ENCODE results near the gene PDCD5.

DNA sequence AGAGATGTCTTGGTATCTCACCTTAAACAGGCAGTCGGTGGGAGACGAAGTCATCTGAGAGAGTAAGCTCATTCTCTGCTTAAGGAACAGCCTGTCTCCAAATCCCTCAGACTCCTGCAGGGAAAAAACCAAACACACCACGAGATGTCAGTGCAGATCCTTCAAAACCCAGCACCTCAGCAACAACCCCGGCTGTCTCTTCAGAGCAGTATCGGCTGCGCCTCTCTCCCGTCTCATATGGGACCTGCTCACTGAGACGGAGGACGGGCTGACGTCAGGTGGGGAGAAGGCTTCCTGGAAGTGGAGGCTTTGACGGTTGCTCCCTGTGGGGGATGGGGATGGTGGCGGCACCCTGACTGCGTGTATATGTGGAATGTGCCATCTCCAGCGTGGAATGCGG, 50.4 kb downstream of the PDCD5 start:
- TF ChIP-seq, protein P1, sequence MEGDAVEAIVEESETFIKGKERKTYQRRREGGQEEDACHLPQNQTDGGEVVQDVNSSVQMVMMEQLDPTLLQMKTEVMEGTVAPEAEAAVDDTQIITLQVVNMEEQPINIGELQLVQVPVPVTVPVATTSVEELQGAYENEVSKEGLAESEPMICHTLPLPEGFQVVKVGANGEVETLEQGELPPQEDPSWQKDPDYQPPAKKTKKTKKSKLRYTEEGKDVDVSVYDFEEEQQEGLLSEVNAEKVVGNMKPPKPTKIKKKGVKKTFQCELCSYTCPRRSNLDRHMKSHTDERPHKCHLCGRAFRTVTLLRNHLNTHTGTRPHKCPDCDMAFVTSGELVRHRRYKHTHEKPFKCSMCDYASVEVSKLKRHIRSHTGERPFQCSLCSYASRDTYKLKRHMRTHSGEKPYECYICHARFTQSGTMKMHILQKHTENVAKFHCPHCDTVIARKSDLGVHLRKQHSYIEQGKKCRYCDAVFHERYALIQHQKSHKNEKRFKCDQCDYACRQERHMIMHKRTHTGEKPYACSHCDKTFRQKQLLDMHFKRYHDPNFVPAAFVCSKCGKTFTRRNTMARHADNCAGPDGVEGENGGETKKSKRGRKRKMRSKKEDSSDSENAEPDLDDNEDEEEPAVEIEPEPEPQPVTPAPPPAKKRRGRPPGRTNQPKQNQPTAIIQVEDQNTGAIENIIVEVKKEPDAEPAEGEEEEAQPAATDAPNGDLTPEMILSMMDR (IDR thresholded peaks at IDR 0.05) = no peak
- no peak for TF ChIP-seq MXI1 (IDR thresholded peaks at IDR 0.05; ENCODE audit: low read depth, low read length)
- TF ChIP-seq, protein P2, sequence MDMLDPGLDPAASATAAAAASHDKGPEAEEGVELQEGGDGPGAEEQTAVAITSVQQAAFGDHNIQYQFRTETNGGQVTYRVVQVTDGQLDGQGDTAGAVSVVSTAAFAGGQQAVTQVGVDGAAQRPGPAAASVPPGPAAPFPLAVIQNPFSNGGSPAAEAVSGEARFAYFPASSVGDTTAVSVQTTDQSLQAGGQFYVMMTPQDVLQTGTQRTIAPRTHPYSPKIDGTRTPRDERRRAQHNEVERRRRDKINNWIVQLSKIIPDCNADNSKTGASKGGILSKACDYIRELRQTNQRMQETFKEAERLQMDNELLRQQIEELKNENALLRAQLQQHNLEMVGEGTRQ (IDR thresholded peaks at IDR 0.05; ENCODE audit: borderline replicate concordance, low read depth, low read length) = no peak
- no peak for TF ChIP-seq POLR2AphosphoS5 (IDR thresholded peaks at IDR 0.05; ENCODE audit: low read depth, low read length)
- no peak for TF ChIP-seq FOXM1 (IDR thresholded peaks at IDR 0.05; ENCODE audit: low read depth)
- no peak for TF ChIP-seq SIN3A (IDR thresholded peaks at IDR 0.05; ENCODE audit: borderline replicate concordance, low read depth, low read length)
- TF ChIP-seq, protein P3, sequence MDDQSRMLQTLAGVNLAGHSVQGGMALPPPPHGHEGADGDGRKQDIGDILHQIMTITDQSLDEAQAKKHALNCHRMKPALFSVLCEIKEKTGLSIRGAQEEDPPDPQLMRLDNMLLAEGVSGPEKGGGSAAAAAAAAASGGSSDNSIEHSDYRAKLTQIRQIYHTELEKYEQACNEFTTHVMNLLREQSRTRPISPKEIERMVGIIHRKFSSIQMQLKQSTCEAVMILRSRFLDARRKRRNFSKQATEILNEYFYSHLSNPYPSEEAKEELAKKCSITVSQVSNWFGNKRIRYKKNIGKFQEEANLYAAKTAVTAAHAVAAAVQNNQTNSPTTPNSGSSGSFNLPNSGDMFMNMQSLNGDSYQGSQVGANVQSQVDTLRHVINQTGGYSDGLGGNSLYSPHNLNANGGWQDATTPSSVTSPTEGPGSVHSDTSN (IDR thresholded peaks at IDR 0.05) = no peak
- no peak for TF ChIP-seq EZH2phosphoT487 (IDR thresholded peaks at IDR 0.05; ENCODE audit: borderline replicate concordance, low read depth)
- TF ChIP-seq TAF1 (IDR thresholded peaks at IDR 0.05; ENCODE audit: borderline replicate concordance, low read depth, low read length) = no peak
- TF ChIP-seq, protein P4, sequence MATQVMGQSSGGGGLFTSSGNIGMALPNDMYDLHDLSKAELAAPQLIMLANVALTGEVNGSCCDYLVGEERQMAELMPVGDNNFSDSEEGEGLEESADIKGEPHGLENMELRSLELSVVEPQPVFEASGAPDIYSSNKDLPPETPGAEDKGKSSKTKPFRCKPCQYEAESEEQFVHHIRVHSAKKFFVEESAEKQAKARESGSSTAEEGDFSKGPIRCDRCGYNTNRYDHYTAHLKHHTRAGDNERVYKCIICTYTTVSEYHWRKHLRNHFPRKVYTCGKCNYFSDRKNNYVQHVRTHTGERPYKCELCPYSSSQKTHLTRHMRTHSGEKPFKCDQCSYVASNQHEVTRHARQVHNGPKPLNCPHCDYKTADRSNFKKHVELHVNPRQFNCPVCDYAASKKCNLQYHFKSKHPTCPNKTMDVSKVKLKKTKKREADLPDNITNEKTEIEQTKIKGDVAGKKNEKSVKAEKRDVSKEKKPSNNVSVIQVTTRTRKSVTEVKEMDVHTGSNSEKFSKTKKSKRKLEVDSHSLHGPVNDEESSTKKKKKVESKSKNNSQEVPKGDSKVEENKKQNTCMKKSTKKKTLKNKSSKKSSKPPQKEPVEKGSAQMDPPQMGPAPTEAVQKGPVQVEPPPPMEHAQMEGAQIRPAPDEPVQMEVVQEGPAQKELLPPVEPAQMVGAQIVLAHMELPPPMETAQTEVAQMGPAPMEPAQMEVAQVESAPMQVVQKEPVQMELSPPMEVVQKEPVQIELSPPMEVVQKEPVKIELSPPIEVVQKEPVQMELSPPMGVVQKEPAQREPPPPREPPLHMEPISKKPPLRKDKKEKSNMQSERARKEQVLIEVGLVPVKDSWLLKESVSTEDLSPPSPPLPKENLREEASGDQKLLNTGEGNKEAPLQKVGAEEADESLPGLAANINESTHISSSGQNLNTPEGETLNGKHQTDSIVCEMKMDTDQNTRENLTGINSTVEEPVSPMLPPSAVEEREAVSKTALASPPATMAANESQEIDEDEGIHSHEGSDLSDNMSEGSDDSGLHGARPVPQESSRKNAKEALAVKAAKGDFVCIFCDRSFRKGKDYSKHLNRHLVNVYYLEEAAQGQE (IDR thresholded peaks at IDR 0.05; ENCODE audit: low read depth, low read length) = no peak
